ENCODE measurements around the gene PSMD1.

PSMD1 gene

DNA sequence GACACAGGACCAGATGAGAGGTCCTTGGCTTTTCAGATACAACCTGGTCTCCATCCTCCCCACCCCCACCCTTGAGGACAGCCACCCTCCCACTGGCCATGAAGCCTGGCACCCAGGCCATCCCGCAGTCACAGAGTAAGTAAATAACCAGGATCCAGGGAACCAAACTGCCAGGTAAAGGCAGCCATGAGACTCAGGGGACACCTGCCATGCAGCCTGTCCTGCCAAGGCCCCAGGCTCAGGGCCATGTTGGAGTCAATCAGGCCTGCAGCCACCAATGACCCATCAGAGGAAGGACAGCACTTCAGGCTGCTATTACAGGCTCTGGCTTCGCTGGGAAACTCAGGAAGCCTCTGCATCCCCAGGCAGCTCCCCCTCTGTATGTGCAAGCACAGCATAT lies 45.1 kb upstream of the PSMD1 start:
- TF ChIP-seq, protein P1, sequence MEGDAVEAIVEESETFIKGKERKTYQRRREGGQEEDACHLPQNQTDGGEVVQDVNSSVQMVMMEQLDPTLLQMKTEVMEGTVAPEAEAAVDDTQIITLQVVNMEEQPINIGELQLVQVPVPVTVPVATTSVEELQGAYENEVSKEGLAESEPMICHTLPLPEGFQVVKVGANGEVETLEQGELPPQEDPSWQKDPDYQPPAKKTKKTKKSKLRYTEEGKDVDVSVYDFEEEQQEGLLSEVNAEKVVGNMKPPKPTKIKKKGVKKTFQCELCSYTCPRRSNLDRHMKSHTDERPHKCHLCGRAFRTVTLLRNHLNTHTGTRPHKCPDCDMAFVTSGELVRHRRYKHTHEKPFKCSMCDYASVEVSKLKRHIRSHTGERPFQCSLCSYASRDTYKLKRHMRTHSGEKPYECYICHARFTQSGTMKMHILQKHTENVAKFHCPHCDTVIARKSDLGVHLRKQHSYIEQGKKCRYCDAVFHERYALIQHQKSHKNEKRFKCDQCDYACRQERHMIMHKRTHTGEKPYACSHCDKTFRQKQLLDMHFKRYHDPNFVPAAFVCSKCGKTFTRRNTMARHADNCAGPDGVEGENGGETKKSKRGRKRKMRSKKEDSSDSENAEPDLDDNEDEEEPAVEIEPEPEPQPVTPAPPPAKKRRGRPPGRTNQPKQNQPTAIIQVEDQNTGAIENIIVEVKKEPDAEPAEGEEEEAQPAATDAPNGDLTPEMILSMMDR (IDR thresholded peaks at IDR 0.05; ENCODE audit: insufficient read depth, low read length, missing control alignments): no peak
- DNase-seq (ENCODE audit: low read depth, low spot score): no peak
- no peak overlapping the region for H3K4me3 ChIP-seq (ENCODE audit: low read depth, low read length)
- ChIA-PET CTCF (interaction anchor here (1.3 kb wide), 1 partner anchor 20 kb away, joined by 3 read pairs; no protein-coding TSS in a partner anchor), POLR2A (no interaction called here)

DNA sequence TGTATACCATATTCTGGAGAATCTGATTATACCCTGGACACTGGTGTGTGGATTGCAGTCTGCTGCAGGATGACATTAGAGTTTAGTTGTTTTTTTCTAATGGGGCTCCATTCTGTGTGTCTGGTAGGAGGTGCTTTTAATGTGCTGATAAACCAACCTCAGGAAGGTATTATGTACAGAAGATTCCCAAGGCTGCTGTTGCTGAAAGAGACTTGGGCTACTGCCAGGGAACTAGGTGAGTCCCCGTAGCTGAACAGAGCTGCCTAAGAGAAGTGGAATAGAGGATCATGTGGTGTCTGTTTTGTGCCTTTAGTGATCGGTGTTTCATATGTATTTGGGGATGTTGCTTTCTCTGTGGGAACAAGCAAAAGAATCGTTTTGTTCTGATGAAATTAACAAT lies 44.2 kb upstream of the PSMD1 start:
- TF ChIP-seq, protein P1 (IDR thresholded peaks at IDR 0.05; ENCODE audit: insufficient read depth, low read length, missing control alignments): no peak
- no peak for DNase-seq (ENCODE audit: low read depth, low spot score)
- H3K4me3 ChIP-seq (ENCODE audit: low read depth, low read length): no peak overlapping the region
- ChIA-PET CTCF (interaction anchor here (1.3 kb wide), 1 partner anchor 21 kb away, joined by 3 read pairs; no protein-coding TSS in a partner anchor), POLR2A (no interaction called here)

DNA sequence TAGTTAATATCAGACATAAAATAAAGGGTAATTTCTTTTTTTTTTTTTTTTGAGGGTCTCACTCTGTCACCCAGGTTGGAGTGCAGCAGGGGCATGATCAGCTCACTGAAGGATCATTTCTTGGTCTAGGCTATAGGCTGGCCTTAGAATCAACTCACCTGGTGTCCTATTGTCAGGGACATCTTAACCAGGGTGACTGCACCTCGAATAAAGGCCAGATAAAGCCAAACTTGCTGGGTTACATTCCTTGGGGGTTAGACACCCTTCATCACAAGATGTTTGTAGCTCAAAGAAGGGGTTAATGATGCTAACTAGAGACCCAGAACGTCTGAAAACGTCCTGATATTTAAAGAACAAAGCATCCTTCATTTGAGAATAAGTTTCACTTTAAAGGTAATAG lies 42.8 kb upstream of the PSMD1 start:
- H3K4me3 ChIP-seq (ENCODE audit: low read depth, low read length): no peak overlapping the region
- TF ChIP-seq, protein P1 (IDR thresholded peaks at IDR 0.05; ENCODE audit: insufficient read depth, low read length, missing control alignments): no peak
- DNase-seq (ENCODE audit: low read depth, low spot score): no peak
- ChIA-PET CTCF (no interaction called here), POLR2A (no interaction called here)

DNA sequence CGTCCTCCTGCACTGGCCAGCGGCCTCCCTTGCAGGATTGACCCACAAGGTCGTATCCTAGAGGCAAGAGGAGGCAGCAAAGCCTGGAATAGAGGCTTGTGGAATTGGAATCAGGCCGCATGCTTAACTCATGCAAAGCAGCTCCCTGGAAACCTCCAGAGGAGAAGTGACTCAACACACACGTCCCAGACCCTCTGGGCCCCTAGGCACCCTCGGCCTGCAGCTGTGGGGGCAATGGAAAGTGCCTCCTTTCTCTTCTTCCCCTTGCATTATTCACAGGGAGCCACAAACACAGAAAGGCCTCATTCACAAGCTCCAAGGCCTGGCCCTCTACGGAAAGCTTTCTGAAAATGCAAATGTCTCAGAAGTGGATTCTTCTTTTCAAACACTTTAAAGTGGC lies 41.2 kb upstream of the PSMD1 start:
- POLR2A ChIA-PET: no interaction called here
- DNase-seq (ENCODE audit: low read depth, low spot score): no peak
- TF ChIP-seq, protein P1 (IDR thresholded peaks at IDR 0.05; ENCODE audit: insufficient read depth, low read length, missing control alignments): no peak
- no peak overlapping the region for H3K4me3 ChIP-seq (ENCODE audit: low read depth, low read length)
- CTCF ChIA-PET: interaction anchor here (1.1 to 2.0 kb wide), 4 partner anchors 12 to 191 kb away, joined by 3 to 7 read pairs (median 4); no protein-coding TSS in a partner anchor

DNA sequence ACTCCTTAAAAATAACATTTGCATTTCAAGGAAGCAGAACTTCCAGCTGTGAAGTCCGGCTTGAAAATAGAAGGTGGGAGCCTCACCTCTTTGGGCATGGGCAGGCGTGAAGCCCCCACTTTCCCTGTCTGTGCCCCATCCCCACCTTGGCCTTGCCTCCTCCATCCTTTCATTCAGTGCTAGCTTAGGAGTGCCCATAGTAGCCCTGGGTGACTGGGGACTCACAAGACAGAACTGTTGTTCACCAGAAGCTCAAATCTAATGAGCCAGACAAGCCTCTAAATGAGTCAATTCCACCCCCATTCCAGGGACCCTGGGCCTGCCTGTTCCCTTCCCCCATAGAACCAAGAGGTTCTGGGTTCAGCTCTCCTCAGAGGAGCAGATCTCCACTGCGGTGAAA lies 40.7 kb upstream of the PSMD1 start:
- CTCF ChIA-PET: interaction anchor here (1.1 to 2.0 kb wide), 5 partner anchors 12 to 192 kb away, joined by 3 to 7 read pairs (median 4); no protein-coding TSS in a partner anchor
- DNase-seq (ENCODE audit: low read depth, low spot score): no peak
- no peak overlapping the region for H3K4me3 ChIP-seq (ENCODE audit: low read depth, low read length)
- POLR2A ChIA-PET: no interaction called here
- TF ChIP-seq, protein P1 (IDR thresholded peaks at IDR 0.05; ENCODE audit: insufficient read depth, low read length, missing control alignments): no peak

DNA sequence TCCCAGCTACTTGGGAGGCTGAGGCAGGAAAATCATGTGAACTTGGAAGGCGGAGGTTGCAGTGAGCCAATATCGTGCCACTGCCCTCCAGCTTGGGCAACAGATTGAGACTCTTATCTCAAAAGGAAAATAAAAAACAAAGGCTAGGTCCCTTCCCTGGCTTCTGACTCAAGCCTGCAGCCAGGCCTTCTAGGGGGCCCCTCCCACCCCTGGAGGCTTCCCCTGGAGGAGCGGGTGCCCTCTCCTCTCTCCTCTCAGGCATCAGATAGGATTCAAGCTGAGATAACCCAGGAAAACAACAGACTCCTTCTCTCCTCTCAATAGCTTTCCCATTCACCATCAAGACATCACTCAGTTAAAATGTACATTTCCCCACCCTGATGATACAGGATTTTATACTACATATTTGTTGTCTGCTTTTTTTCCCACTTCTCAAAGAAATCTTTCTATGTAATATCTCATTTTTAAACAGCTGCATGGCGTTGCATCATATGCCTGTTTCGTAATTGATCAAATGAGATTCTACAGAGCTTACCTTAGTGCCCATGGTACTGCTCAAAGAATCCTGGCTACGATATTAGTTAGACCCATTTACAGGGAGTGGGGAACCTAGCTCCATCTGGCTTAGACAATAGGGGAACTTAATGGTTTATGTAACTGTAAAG lies 40.0 kb upstream of the PSMD1 start:
- POLR2A ChIA-PET: no interaction called here
- no peak for DNase-seq (ENCODE audit: low read depth, low spot score)
- TF ChIP-seq, protein P1 (IDR thresholded peaks at IDR 0.05; ENCODE audit: insufficient read depth, low read length, missing control alignments): no peak
- no peak overlapping the region for H3K4me3 ChIP-seq (ENCODE audit: low read depth, low read length)
- CTCF ChIA-PET: interaction anchor here (0.8 to 2.0 kb wide), 6 partner anchors 11 to 193 kb away, joined by 3 to 7 read pairs (median 4); no protein-coding TSS in a partner anchor

Data from AG04449 (cell line).